ENCODE results near the gene FCGR3B. TPM values are rescaled to one million over a fixed set of nuclear protein-coding genes. Genes with fewer than 3 reads are reported as not detected.
"Not testable (repeated sequence)": the region's sequence is repeated elsewhere in the genome, so short reads cannot be mapped to it uniquely, and the experiment has no call there.

Gene FCGR3B
- total RNA-seq, 1 experiment from 2014 or later: not detected

DNA sequence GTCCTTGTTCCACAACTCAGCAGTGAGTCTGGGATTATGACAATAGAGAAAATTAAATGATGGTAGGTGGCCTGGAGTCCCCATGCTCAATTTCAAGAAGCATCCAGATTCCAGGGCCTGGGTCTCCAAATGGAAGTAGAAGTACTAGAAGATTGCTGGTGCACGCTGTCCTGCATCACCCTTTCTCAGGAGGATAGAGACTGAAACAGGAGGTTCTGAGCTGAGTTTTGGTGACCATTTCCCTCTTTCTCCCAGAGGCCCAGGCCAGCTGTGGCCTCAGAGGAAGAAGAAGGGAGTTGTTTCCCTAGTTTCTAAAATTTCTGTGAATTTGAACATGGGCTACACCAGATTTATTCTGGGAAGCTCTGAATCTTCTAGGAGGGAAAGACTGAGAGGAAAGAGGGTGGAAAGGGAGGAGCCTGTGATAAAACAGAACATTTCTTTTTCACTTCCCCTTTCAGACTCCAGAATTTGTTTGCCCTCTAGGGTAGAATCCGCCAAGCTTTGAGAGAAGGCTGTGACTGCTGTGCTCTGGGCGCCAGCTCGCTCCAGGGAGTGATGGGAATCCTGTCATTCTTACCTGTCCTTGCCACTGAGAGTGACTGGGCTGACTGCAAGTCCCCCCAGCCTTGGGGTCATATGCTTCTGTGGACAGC is 31.8 kb upstream of the FCGR3B start, which contains the start of gene FCGR2B:
TSS of gene FCGR2B (plus strand) at position 460 of the 656 bp plus-strand sequence. CDS start at position 559, 99 bp downstream.
- H3K27me3 ChIP-seq (replicated peaks; ENCODE audit: insufficient read depth, low read depth, low read length, poor library complexity); H3K27ac ChIP-seq (ENCODE audit: low read depth, low read length, poor library complexity, severe bottlenecking); H3K36me3 ChIP-seq (ENCODE audit: insufficient read depth, low read length, poor library complexity, severe bottlenecking); H3K9me3 ChIP-seq (ENCODE audit: low read depth, low read length, poor library complexity, severe bottlenecking); H3K4me1 ChIP-seq (ENCODE audit: insufficient read depth, low read length, poor library complexity, severe bottlenecking); POLR2A ChIA-PET (ENCODE audit: low non-redundant PET); DNase-seq (ENCODE audit: low spot score); H3K4me3 ChIP-seq (ENCODE audit: low read depth, low read length, poor library complexity, severe bottlenecking); BruUV-seq (replicated peaks); CTCF ChIA-PET; intact Hi-C loops (cut with micrococcal nuclease; ENCODE audit: unreplicated experiment): not testable (repeated sequence)

GRCh38 chr1:161661660-161662311 is 30.8 kb upstream of the FCGR3B start:
- CTCF ChIA-PET; DNase-seq (ENCODE audit: low spot score): not testable (repeated sequence)

GRCh38 chr1:161658524-161658923 is 27.5 kb upstream of the FCGR3B start:
- intact Hi-C loops (cut with micrococcal nuclease; ENCODE audit: unreplicated experiment); H3K27me3 ChIP-seq (replicated peaks; ENCODE audit: insufficient read depth, low read depth, low read length, poor library complexity); H3K9me3 ChIP-seq (ENCODE audit: low read depth, low read length, poor library complexity, severe bottlenecking); CTCF ChIA-PET; BruUV-seq (replicated peaks); POLR2A ChIA-PET (ENCODE audit: low non-redundant PET); DNase-seq (ENCODE audit: low spot score); H3K27ac ChIP-seq (ENCODE audit: low read depth, low read length, poor library complexity, severe bottlenecking); H3K36me3 ChIP-seq (ENCODE audit: insufficient read depth, low read length, poor library complexity, severe bottlenecking); H3K4me1 ChIP-seq (ENCODE audit: insufficient read depth, low read length, poor library complexity, severe bottlenecking); H3K4me3 ChIP-seq (ENCODE audit: low read depth, low read length, poor library complexity, severe bottlenecking): not testable (repeated sequence)

More at GRCh38 chr1:161661660-161662311, 30.8 kb upstream of the FCGR3B start:
- H3K36me3 ChIP-seq (ENCODE audit: insufficient read depth, low read length, poor library complexity, severe bottlenecking); POLR2A ChIA-PET (ENCODE audit: low non-redundant PET); H3K27ac ChIP-seq (ENCODE audit: low read depth, low read length, poor library complexity, severe bottlenecking); H3K27me3 ChIP-seq (replicated peaks; ENCODE audit: insufficient read depth, low read depth, low read length, poor library complexity); BruUV-seq (replicated peaks); intact Hi-C loops (cut with micrococcal nuclease; ENCODE audit: unreplicated experiment); H3K9me3 ChIP-seq (ENCODE audit: low read depth, low read length, poor library complexity, severe bottlenecking); H3K4me1 ChIP-seq (ENCODE audit: insufficient read depth, low read length, poor library complexity, severe bottlenecking); H3K4me3 ChIP-seq (ENCODE audit: low read depth, low read length, poor library complexity, severe bottlenecking): not testable (repeated sequence)

GRCh38 chr1:161653971-161654370 is 23.0 kb upstream of the FCGR3B start:
- H3K4me1 ChIP-seq (ENCODE audit: insufficient read depth, low read length, poor library complexity, severe bottlenecking); BruUV-seq (replicated peaks); H3K9me3 ChIP-seq (ENCODE audit: low read depth, low read length, poor library complexity, severe bottlenecking); H3K27me3 ChIP-seq (replicated peaks; ENCODE audit: insufficient read depth, low read depth, low read length, poor library complexity); H3K36me3 ChIP-seq (ENCODE audit: insufficient read depth, low read length, poor library complexity, severe bottlenecking); H3K4me3 ChIP-seq (ENCODE audit: low read depth, low read length, poor library complexity, severe bottlenecking); DNase-seq (ENCODE audit: low spot score); POLR2A ChIA-PET (ENCODE audit: low non-redundant PET); intact Hi-C loops (cut with micrococcal nuclease; ENCODE audit: unreplicated experiment); CTCF ChIA-PET; H3K27ac ChIP-seq (ENCODE audit: low read depth, low read length, poor library complexity, severe bottlenecking): not testable (repeated sequence)

GRCh38 chr1:161653541-161653940 is 22.6 kb upstream of the FCGR3B start:
- H3K27ac ChIP-seq (ENCODE audit: low read depth, low read length, poor library complexity, severe bottlenecking); POLR2A ChIA-PET (ENCODE audit: low non-redundant PET); BruUV-seq (replicated peaks): not testable (repeated sequence)

More at GRCh38 chr1:161653541-161653940, 22.6 kb upstream of the FCGR3B start:
- H3K9me3 ChIP-seq (ENCODE audit: low read depth, low read length, poor library complexity, severe bottlenecking); intact Hi-C loops (cut with micrococcal nuclease; ENCODE audit: unreplicated experiment); H3K27me3 ChIP-seq (replicated peaks; ENCODE audit: insufficient read depth, low read depth, low read length, poor library complexity); DNase-seq (ENCODE audit: low spot score); H3K4me3 ChIP-seq (ENCODE audit: low read depth, low read length, poor library complexity, severe bottlenecking); H3K36me3 ChIP-seq (ENCODE audit: insufficient read depth, low read length, poor library complexity, severe bottlenecking); H3K4me1 ChIP-seq (ENCODE audit: insufficient read depth, low read length, poor library complexity, severe bottlenecking); CTCF ChIA-PET: not testable (repeated sequence)
